Colonic mucosa (tissue), 4 donors: Measurements from ENCODE around the gene RPH3AL. TPM values are rescaled to one million over a fixed set of nuclear protein-coding genes. Genes with fewer than 3 reads are reported as not detected.

Experiments used
- DNase-seq: peaks from one replicate; pipeline ENCODE4 v3.0.0-alpha.2; 2020
- H3K27ac ChIP-seq: fragments of 200-600 bp; one replicate; pipeline ENCODE4 v1.8.0; 2021
- H3K27me3 ChIP-seq: fragments of 200-600 bp; one replicate; pipeline ENCODE4 v1.8.0; 2021
- H3K36me3 ChIP-seq: fragments of 200-600 bp; one replicate; pipeline ENCODE4 v1.8.0; 2021
- H3K4me1 ChIP-seq: fragments of 200-600 bp; one replicate; pipeline ENCODE4 v1.8.0; 2021; ENCODE audit warnings: mild to moderate bottlenecking
- H3K4me3 ChIP-seq: fragments of 200-600 bp; one replicate; pipeline ENCODE4 v1.8.0; 2021
- H3K9ac ChIP-seq, 2 donors: one replicate each; pipeline ENCODE4 v1.7.0; 2013; ENCODE audit warnings: control low read depth in 2 of 2, low read depth in 2 of 2, low read length in 2 of 2
- H3K9me3 ChIP-seq: fragments of 200-600 bp; one replicate; pipeline ENCODE4 v1.8.0; 2021
- intact Hi-C: fragments of 100-400 bp; cut with DNase I; formaldehyde crosslinking; loops from one replicate; pipeline ENCODE4 v1.14.1; 2022
- total RNA-seq, 2 donors: library from RNA; stranded (reverse); fragmentation: NEBNext Ultra II Directional in 1 of 2; extraction: Animal tissue kit (Norgen Biotek cat#: 25700) in 1 of 2; gene quantifications; one replicate each; pipeline ENCODE4 v1.2.1, GENCODE V29; 2021
- TF ChIP-seq, protein P1 (sequence below): fragments of 200-600 bp; IDR thresholded peaks from one replicate; pipeline ENCODE4 v1.8.0; 2022; ENCODE audit warnings: antibody characterized with exemption, mild to moderate bottlenecking
- donor health status: healthy.
- donor health status: DM: no; HTN: no; CAD: no.
- donor health status: DM: no; HTN: no; CAD: no.

The RPH3AL gene
- total RNA-seq, 2 donors from 2014 or later: 14.9 to 34.2 TPM

DNA sequence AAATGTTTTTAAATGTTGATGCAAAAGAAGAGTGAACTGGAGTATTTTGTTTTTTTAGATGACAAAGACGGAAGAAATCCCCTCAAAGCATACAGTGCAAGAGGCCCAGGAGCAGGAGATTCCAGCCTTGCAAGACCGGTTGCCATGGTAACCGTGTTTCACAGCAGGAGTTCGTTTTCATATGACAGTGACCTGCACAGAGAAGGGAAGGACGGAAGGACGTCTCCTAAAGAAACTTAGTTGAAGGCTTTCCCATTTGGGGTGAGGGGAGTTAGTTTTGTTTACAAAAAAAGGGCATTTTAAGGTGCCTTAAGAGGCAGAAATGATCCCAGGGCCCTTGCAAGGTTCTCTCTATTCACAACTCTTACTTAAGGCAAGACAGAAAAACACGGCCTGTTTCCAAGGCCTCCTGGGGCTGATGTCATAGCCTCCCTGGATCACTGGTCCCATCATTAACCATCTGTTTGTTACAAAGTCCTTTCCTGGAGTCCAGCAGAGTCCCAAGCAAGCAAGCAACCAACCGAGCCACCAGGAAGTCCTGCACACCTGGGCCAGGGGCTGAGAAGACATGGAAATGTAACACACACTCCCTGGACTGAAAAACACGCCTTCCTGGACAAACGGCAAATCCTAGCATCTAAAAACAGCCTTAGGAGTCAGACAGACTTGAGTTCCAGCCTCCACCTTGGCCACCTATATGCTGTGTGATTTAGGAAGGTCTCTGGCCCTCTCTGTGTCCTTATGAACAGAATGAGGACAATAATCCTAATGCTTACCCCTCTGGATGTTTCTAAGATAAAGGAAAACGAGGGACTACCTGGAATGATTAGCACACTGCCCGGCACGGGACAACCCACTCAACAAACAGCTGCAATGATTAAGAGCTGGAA, 30.3 kb upstream of the RPH3AL start:
- no peak overlapping the region for H3K27ac ChIP-seq
- no peak overlapping the region for H3K4me3 ChIP-seq
- no peak overlapping the region for H3K9ac ChIP-seq
- intact Hi-C loops: no loop called here
- H3K36me3 ChIP-seq: no peaks in the 10 kb centered on the region
- no peak for DNase-seq
- H3K9me3 ChIP-seq: no peaks in the 10 kb centered on the region
- TF ChIP-seq, protein P1, sequence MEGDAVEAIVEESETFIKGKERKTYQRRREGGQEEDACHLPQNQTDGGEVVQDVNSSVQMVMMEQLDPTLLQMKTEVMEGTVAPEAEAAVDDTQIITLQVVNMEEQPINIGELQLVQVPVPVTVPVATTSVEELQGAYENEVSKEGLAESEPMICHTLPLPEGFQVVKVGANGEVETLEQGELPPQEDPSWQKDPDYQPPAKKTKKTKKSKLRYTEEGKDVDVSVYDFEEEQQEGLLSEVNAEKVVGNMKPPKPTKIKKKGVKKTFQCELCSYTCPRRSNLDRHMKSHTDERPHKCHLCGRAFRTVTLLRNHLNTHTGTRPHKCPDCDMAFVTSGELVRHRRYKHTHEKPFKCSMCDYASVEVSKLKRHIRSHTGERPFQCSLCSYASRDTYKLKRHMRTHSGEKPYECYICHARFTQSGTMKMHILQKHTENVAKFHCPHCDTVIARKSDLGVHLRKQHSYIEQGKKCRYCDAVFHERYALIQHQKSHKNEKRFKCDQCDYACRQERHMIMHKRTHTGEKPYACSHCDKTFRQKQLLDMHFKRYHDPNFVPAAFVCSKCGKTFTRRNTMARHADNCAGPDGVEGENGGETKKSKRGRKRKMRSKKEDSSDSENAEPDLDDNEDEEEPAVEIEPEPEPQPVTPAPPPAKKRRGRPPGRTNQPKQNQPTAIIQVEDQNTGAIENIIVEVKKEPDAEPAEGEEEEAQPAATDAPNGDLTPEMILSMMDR: no peak
- no peaks in the 10 kb centered on the region for H3K27me3 ChIP-seq
- peaks cover 7% of the 10 kb centered on the region for H3K4me1 ChIP-seq

DNA sequence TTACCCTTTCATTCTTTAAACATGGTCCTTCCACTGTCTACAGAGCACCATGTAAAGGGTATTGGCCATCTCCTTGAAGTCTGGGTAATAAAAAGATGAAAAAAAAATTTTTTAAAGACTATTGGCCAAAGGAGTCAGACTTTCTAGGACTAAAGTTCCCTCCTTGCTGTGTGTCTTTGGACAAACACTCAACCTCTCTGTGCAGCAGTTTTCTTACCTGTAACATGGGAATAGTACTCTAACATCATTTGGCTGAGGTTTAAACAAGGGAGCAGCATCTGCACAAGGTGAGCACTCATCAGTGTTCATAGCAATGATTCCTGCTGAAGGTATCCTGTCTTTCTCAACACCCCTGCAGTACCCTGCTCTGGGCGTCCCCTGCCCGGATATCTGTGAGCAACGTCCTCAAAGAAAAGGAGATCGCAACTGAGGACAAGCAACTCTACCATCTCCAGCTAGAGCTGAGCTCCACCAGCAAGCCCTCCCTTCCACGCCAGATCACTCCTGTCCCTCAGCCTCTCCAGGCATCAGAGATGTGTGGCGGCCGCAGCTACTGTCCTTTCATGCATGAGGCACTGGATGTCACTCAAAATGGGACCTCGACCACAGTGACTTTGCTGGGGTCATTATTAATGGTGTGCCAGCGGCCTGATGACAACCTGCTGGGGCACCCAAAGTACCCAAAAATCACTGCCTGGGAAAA, 29.5 kb upstream of the RPH3AL start:
- Histone ChIP-seq H3K4me1 (peaks cover 7% of the 10 kb centered on the region), H3K4me3 (no peak overlapping the region), H3K27me3 (no peaks in the 10 kb centered on the region), H3K9me3 (no peaks in the 10 kb centered on the region), H3K27ac (no peak overlapping the region), H3K36me3 (no peaks in the 10 kb centered on the region), H3K9ac (no peak overlapping the region)
- intact Hi-C loops: no loop called here
- no peak for DNase-seq
- TF ChIP-seq, protein P1: no peak

DNA sequence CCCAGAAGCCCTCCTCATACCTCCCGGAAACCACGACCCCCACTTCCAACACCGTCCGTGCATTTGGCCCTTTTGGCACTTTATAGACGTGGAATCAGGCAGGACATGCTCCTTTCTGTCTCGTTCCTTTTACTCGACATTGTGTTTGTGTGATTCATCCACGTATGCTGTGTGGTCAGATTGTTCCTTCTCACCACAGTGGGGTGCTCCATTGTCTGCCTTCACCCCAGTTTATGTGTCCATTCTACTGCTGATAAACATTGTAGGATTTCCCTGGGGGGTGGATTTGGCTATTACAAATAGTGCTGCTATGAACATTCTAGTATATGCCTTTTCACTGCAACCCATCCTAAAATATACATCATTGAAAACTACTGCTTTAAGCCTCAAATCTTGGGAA, 28.9 kb upstream of the RPH3AL start:
- Histone ChIP-seq H3K4me3 (no peak overlapping the region), H3K36me3 (no peaks in the 10 kb centered on the region), H3K9ac (no peak overlapping the region), H3K27ac (no peak overlapping the region), H3K9me3 (no peaks in the 10 kb centered on the region), H3K4me1 (peaks cover 7% of the 10 kb centered on the region), H3K27me3 (no peaks in the 10 kb centered on the region)
- TF ChIP-seq, protein P1: no peak
- intact Hi-C loops: no loop called here
- DNase-seq: no peak

DNA sequence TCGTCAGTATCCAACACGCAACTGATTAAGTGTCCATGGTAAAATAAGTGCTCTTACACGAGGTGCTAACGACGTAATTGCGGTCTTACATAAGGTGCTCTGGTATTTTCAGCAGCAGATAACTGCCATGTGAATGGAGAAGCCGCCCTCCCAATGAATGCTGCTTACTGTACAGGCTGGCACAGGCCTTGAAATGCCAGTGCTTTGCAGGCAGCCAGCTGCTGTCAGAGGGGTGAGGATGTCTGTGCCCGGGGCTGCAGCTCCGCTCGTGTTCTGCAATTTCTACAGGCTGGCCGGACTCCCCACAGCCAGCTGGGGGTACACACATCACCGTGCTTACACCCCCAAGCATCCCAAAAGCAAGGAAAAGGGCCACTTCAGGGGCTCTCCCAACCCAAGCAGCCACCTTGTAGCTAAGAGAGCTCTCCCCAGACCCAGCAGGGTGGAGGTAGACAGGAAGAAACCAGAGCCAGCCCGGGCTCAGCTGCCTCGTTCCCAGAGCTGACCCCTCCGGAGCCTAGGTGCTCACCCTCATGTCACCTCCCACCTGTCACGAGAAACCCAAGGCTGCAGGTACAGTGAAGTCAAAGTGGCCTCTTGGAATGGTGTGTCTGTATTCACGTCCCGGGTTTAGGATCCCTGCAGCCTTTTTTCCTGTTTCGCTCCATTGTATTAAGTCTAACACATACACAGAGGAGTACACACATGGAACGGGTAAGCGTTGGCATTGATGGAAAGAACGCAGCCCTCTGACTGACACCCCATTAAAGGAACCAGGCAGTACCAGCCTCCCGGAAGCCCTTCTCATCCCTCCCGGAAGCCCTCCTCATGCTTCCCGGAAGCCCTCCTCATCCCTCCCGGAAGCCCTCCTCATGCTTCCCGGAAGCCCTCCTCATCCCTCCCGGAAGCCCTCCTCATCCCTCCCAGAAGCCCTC, 27.2 kb upstream of the RPH3AL start:
- DNase-seq: no peak
- no peaks in the 10 kb centered on the region for H3K4me1 ChIP-seq
- no peak overlapping the region for H3K9ac ChIP-seq
- no peak overlapping the region for H3K27ac ChIP-seq
- no peak overlapping the region for H3K4me3 ChIP-seq
- H3K36me3 ChIP-seq: no peaks in the 10 kb centered on the region
- TF ChIP-seq, protein P1: no peak
- no peaks in the 10 kb centered on the region for H3K27me3 ChIP-seq
- no peaks in the 10 kb centered on the region for H3K9me3 ChIP-seq
- intact Hi-C loops: no loop called here

DNA sequence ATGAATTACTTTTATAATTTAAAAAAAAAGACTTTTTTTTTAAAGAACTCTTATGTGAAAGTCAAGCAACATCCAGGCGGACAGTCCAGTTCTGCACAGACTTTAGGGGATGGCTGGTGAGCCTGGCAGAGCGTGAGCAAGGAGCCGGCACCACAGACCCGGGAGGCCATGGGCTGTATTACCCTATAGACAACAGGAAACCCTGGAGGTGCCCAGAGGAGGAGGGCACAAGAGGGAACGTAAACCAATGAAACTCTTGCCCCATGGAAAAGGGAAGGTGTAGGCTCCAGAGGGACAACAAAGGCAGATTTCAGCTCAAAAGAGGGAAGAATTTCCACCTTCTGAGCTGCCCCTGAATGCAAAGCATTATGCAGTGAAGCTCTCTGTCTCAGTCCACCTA, 25.5 kb upstream of the RPH3AL start:
- no peaks in the 10 kb centered on the region for H3K9me3 ChIP-seq
- H3K36me3 ChIP-seq: no peaks in the 10 kb centered on the region
- DNase-seq: no peak
- no peaks in the 10 kb centered on the region for H3K4me1 ChIP-seq
- no peak overlapping the region for H3K27ac ChIP-seq
- intact Hi-C loops: no loop called here
- no peak overlapping the region for H3K4me3 ChIP-seq
- H3K27me3 ChIP-seq: no peaks in the 10 kb centered on the region
- H3K9ac ChIP-seq: no peak overlapping the region
- TF ChIP-seq, protein P1: no peak
